Right lobe of liver (tissue), 6 donors: Measurements from ENCODE around the gene PLXND1. TPM values are rescaled to one million over a fixed set of nuclear protein-coding genes. Genes with fewer than 3 reads are reported as not detected.
A peak's percentile ranks its signal among the peaks of the same experiment; 100 is the strongest.

Experiments
- ATAC-seq, 4 donors: fragments of 200-7000 bp; cut with Tn5 transposase; one replicate each; pipeline ENCODE4 v1.9.1; 2020; ENCODE audit warnings: mild to moderate bottlenecking in 4 of 4, moderate library complexity in 4 of 4
- DNase-seq, 3 donors: peaks; one replicate each; pipeline ENCODE4 v3.0.0-alpha.2; 2020
- H3K27ac ChIP-seq, 3 donors: fragments of 200-600 bp; one replicate each; pipeline ENCODE4 v1.8.0; 2022
- H3K27me3 ChIP-seq, 2 donors: fragments of 200-600 bp; one replicate each; pipeline ENCODE4 v1.8.0; 2022
- H3K36me3 ChIP-seq, 4 donors: fragments of 200-600 bp; sonication (generic) in 1 of 4; one replicate each; pipeline versions ENCODE4 v1.5.1 to v1.8.0; 2017 to 2022; ENCODE audit warnings: control low read depth in 1 of 4
- H3K4me1 ChIP-seq, 4 donors: fragments of 200-600 bp; sonication (generic) in 1 of 4; one replicate each; pipeline versions ENCODE4 v1.5.1 to v1.8.0; 2017 to 2022; ENCODE audit warnings: control low read depth in 1 of 4
- H3K4me3 ChIP-seq, 3 donors: fragments of 200-600 bp; one replicate each; pipeline ENCODE4 v1.8.0; 2022
- H3K9me3 ChIP-seq, 4 donors: fragments of 200-600 bp; sonication (generic) in 1 of 4; one replicate each; pipeline versions ENCODE4 v1.5.1 to v1.8.0; 2017 to 2022; ENCODE audit warnings: control low read depth in 1 of 4
- POLR2A ChIP-seq: fragments of 450-650 bp; IDR thresholded peaks from one replicate; pipeline ENCODE4 v1.6.1; 2017; ENCODE audit warnings: antibody characterized with exemption, mild to moderate bottlenecking
- WGBS: methylation state at CpG from one replicate; pipeline ENCODE4 v1.1.6; 2018; ENCODE audit warnings: low coverage, low lambda C conversion rate; ENCODE audit not compliant: insufficient coverage; ENCODE audit errors: missing lambda C conversion rate; 5-methylcytosine and 5-hydroxymethylcytosine counted together
- intact Hi-C, 2 donors: fragments of 100-400 bp; cut with DNase I; formaldehyde crosslinking; loops; one replicate each; pipeline versions ENCODE4 v1.11.2 to v1.14.1; 2022
- total RNA-seq, 6 experiments: library from RNA; depleted of rRNA in 2 of 6; stranded (reverse); fragments of >200 nt in 2 of 6; fragmentation: NEBNext Ultra II Directional in 3 of 6; extraction: Animal tissue kit (Norgen Biotek cat#: 25700) in 3 of 6; gene quantifications; one replicate each; pipeline versions ENCODE4 v1.1.0 to v1.2.4, GENCODE V29; 2016 to 2023
- TF ChIP-seq, protein P1 (sequence below), 4 donors: fragments of 200-600 bp in 3 of 4; fragments of 450-650 bp in 1 of 4; IDR thresholded peaks; one replicate each; pipeline versions ENCODE4 v1.5.1 to v1.8.0; 2016 to 2022; ENCODE audit warnings: antibody characterized with exemption in 4 of 4, mild to moderate bottlenecking in 2 of 4
- donor health status: DM: no; HTN: yes; CAD: no.
- donor health status: DM: no; HTN: no; CAD: no.
- donor health status: DM: no; HTN: no; CAD: no.
- donor health status: DM: no; HTN: yes; CAD: no.
- donor health status: DM: no; HTN: yes; CAD: no.

The PLXND1 gene
- total RNA-seq, 6 experiments from 2014 or later = 27.0 to 48.8 (median 29.6) TPM

DNA sequence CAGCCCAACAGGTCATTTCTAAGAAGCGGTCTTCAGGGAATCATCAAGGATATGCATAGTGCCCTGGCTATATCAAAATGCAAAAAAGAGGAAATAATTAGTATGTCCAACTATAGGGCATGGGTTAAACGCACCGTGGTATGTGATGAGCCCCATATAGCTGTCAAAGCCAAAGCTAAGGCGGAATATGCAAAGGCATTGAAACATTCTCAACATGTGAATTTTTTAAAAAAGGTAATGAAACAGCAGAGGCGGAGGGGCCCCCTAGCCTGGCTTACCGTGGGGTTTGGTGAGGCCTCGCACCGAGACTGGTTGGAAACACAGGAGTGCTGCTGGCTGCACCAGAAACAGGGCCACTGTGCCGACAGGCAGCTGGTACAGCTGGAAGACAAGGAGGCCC lies 23.2 kb downstream of the PLXND1 start:
- Histone ChIP-seq H3K36me3 (no peaks in the 10 kb centered on the region), H3K4me3 (no peak overlapping the region)
- 75% methylated on average over 4 of the region's 9 CpGs for WGBS

DNA sequence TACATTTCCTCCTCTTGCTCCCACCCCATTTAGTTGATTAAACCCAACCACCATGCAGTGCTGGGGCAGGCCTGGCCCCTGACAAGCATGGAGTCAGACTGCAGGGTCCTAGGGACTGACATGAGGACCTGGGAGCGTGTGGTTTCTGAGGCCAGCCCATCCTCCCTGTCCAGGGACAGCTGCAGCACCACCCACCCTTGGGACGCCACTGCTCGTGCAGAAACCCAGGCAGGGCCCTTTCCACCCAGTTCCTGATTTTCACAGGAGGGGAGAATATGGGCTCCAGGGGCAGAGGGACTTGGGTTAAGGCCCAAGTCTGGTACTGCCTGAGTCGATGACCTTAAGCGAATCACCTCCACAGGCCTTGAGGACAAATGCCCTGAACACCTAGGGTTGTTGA lies 23.7 kb downstream of the PLXND1 start:
- Histone ChIP-seq H3K27me3 (no peaks in the 10 kb centered on the region), H3K36me3 (no peaks in the 10 kb centered on the region), H3K9me3 (no peaks in the 10 kb centered on the region), H3K27ac (no peak overlapping the region), H3K4me3 (no peak overlapping the region), H3K4me1 (no peaks in the 10 kb centered on the region)
- no peak for TF ChIP-seq POLR2A
- TF ChIP-seq, protein P1, sequence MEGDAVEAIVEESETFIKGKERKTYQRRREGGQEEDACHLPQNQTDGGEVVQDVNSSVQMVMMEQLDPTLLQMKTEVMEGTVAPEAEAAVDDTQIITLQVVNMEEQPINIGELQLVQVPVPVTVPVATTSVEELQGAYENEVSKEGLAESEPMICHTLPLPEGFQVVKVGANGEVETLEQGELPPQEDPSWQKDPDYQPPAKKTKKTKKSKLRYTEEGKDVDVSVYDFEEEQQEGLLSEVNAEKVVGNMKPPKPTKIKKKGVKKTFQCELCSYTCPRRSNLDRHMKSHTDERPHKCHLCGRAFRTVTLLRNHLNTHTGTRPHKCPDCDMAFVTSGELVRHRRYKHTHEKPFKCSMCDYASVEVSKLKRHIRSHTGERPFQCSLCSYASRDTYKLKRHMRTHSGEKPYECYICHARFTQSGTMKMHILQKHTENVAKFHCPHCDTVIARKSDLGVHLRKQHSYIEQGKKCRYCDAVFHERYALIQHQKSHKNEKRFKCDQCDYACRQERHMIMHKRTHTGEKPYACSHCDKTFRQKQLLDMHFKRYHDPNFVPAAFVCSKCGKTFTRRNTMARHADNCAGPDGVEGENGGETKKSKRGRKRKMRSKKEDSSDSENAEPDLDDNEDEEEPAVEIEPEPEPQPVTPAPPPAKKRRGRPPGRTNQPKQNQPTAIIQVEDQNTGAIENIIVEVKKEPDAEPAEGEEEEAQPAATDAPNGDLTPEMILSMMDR (IDR thresholded peaks at IDR 0.05) = no peak
- no CpG with 5 or more reads among the region's 5 CpGs for WGBS
- intact Hi-C loops = no loop called here
- ATAC-seq (peak in 2 of 4 donors; percentile 8 to 13), DNase-seq (no peak)

More for the DNA sequence above, 23.2 kb downstream of the PLXND1 start:
- Histone ChIP-seq H3K27ac (no peak overlapping the region), H3K9me3 (no peaks in the 10 kb centered on the region), H3K4me1 (no peaks in the 10 kb centered on the region), H3K27me3 (no peaks in the 10 kb centered on the region)
- TF ChIP-seq, protein P1 (IDR thresholded peaks at IDR 0.05) = no peak
- no peak for TF ChIP-seq POLR2A
- intact Hi-C loops = no loop called here
- DNase-seq (no peak), ATAC-seq (no peak)

DNA sequence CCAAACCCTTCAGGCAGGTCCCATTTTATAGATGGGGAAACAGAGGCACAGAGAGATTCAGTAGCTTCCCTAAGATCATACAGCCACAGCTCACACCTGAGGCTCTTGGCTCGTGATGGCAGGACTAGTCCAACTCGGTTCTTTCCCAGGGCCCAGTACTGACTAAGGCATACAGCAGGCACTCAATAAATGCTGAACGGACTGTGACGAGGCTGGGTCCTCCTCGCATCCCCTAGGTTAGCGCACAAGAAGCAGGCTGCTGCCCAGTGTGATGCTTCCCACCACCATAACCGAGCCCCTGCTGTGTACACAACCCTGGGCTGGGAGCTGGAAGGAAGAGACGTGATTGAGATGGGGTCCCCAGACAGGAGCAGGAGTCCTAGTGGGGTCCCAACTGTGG lies 24.9 kb downstream of the PLXND1 start:
- H3K9me3 ChIP-seq = no peaks in the 10 kb centered on the region
- no CpG with 5 or more reads among the region's 8 CpGs for WGBS

DNA sequence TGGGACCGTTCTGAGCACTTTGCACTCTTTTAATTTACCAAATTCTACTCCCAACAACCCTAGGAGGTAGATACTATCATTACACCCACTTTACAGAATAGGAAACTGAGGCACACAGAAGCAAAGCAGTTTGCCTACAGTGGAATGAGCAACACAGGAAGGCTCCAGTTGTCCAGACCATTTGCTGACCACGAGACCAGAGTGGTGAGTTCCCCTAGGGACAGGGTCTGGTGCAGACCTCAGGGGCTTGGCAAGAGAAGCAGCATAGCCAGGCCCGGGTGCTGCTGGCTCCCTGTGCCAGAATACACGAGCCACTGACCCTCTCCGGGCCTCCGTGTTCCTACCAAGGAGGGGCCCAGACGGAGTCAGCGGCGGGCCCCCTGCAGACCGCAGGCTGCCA lies 26.5 kb downstream of the PLXND1 start:
- Histone ChIP-seq H3K4me3 (no peak overlapping the region), H3K4me1 (peaks cover 0 to 13% (median under 1%) of the 10 kb centered on the region in 4 donors), H3K27ac (no peak overlapping the region), H3K36me3 (no peaks in the 10 kb centered on the region), H3K27me3 (no peaks in the 10 kb centered on the region), H3K9me3 (no peaks in the 10 kb centered on the region)
- intact Hi-C loops = no loop called here
- ATAC-seq (no peak), DNase-seq (no peak)
- TF ChIP-seq, protein P1 (IDR thresholded peaks at IDR 0.05) = no peak
- no peak for TF ChIP-seq POLR2A
- WGBS = 83% methylated on average over 7 of the region's 10 CpGs

More for the DNA sequence above, 24.9 kb downstream of the PLXND1 start:
- Histone ChIP-seq H3K27ac (no peak overlapping the region), H3K27me3 (no peaks in the 10 kb centered on the region), H3K4me3 (no peak overlapping the region), H3K36me3 (no peaks in the 10 kb centered on the region), H3K4me1 (peaks cover 0 to 7% (median under 1%) of the 10 kb centered on the region in 4 donors)
- ATAC-seq (no peak), DNase-seq (no peak)
- intact Hi-C loops = no loop called here
- TF ChIP-seq, protein P1 (IDR thresholded peaks at IDR 0.05) = no peak
- TF ChIP-seq POLR2A = no peak
